Measurements from ENCODE around the gene ITGB1. TPM values are rescaled to one million over a fixed set of nuclear protein-coding genes. Genes with fewer than 3 reads are reported as not detected.

The ITGB1 gene
- total RNA-seq, 4 donors from 2014 or later, result 70.5 to 323 (median 161) TPM

- H3K27me3 ChIP-seq, result no peaks in the 10 kb centered on the region
- no peak for DNase-seq
- H3K4me3 ChIP-seq, result no peak overlapping the region
- no peaks in the 10 kb centered on the region for H3K9me3 ChIP-seq
- no peaks in the 10 kb centered on the region for H3K36me3 ChIP-seq
- H3K4me1 ChIP-seq, result peaks cover 0 to 6% (median 2%) of the 10 kb centered on the region in 3 donors
- H3K27ac ChIP-seq, result no peak overlapping the region
- 94 to 96% methylated on average over 9 to 11 of the region's 11 CpGs for WGBS, 2 donors
- TF ChIP-seq CTCF (IDR thresholded peaks at IDR 0.05) (no peak), POLR2A (IDR thresholded peaks at IDR 0.05) (no peak)
- intact Hi-C loops (cut with DNase I), result no loop called here
Measured at GRCh38 chr10:32888161-32888927, 69.7 kb downstream of the ITGB1 start.

GRCh38 chr10:32887481-32887880 is 70.5 kb downstream of the ITGB1 start:
- Histone ChIP-seq H3K4me3 (no peak overlapping the region), H3K36me3 (no peaks in the 10 kb centered on the region), H3K4me1 (peaks cover 0 to 6% (median 2%) of the 10 kb centered on the region in 3 donors), H3K27ac (no peak overlapping the region), H3K9me3 (no peaks in the 10 kb centered on the region), H3K27me3 (no peaks in the 10 kb centered on the region)
- intact Hi-C loops (cut with DNase I), result no loop called here
- no peak for DNase-seq
- TF ChIP-seq CTCF (IDR thresholded peaks at IDR 0.05) (no peak), POLR2A (IDR thresholded peaks at IDR 0.05) (no peak)
- WGBS, 2 donors, result 82% methylated on average over 5 of the region's 7 CpGs

- TF ChIP-seq CTCF (IDR thresholded peaks at IDR 0.05) (no peak), POLR2A (IDR thresholded peaks at IDR 0.05) (no peak)
- Histone ChIP-seq H3K27me3 (no peaks in the 10 kb centered on the region), H3K36me3 (no peaks in the 10 kb centered on the region), H3K4me3 (no peak overlapping the region), H3K4me1 (no peaks in the 10 kb centered on the region), H3K27ac (no peak overlapping the region), H3K9me3 (no peaks in the 10 kb centered on the region)
- 71 to 81% methylated on average over 6 of the region's 6 CpGs for WGBS, 2 donors
- intact Hi-C loops (cut with DNase I), result no loop called here
- DNase-seq, result no peak
Measured at GRCh38 chr10:32882076-32882475, 76.0 kb downstream of the ITGB1 start.

- intact Hi-C loops (cut with DNase I), result no loop called here
- H3K36me3 ChIP-seq, result no peaks in the 10 kb centered on the region
- H3K4me3 ChIP-seq, result no peak overlapping the region
- H3K4me1 ChIP-seq, result no peaks in the 10 kb centered on the region
- TF ChIP-seq POLR2A (IDR thresholded peaks at IDR 0.05), result no peak
- no peak for TF ChIP-seq CTCF (IDR thresholded peaks at IDR 0.05)
- no peaks in the 10 kb centered on the region for H3K9me3 ChIP-seq
- no peak for DNase-seq
- H3K27ac ChIP-seq, result no peak overlapping the region
- H3K27me3 ChIP-seq, result no peaks in the 10 kb centered on the region
Measured at GRCh38 chr10:32878646-32879045, 79.4 kb downstream of the ITGB1 start.

- intact Hi-C loops (cut with DNase I), result no loop called here
- Histone ChIP-seq H3K27me3 (no peaks in the 10 kb centered on the region), H3K4me3 (no peak overlapping the region), H3K9me3 (no peaks in the 10 kb centered on the region), H3K27ac (no peak overlapping the region), H3K36me3 (no peaks in the 10 kb centered on the region), H3K4me1 (no peaks in the 10 kb centered on the region)
- no peak for DNase-seq
- no peak for TF ChIP-seq POLR2A (IDR thresholded peaks at IDR 0.05)
- no peak for TF ChIP-seq CTCF (IDR thresholded peaks at IDR 0.05)
Measured at GRCh38 chr10:32877915-32878314, 80.1 kb downstream of the ITGB1 start.
